GM12892 (cell line): ENCODE results near the gene KISS1R.

Experiments
- POLR2A ChIP-seq: IDR thresholded peaks from 2 replicates; pipeline ENCODE4 v1.6.1; 2011; ENCODE audit warnings: low read depth, low read length, control low read depth
- POLR2AphosphoS5 ChIP-seq: IDR thresholded peaks from 2 replicates; pipeline ENCODE4 v1.6.1; 2011; ENCODE audit warnings: low read depth, low read length, control low read depth
- TAF1 ChIP-seq: IDR thresholded peaks from 2 replicates; pipeline ENCODE4 v1.6.1; 2011; ENCODE audit warnings: low read depth, mild to moderate bottlenecking, control low read depth, low read length, borderline replicate concordance

- TF ChIP-seq POLR2AphosphoS5 (no peak), POLR2A (no peak), TAF1 (no peak)
Measured at GRCh38 chr19:871446-872265, 45.5 kb upstream of the KISS1R start.
